ENCODE results near the gene NOL4L.

NOL4L gene

DNA sequence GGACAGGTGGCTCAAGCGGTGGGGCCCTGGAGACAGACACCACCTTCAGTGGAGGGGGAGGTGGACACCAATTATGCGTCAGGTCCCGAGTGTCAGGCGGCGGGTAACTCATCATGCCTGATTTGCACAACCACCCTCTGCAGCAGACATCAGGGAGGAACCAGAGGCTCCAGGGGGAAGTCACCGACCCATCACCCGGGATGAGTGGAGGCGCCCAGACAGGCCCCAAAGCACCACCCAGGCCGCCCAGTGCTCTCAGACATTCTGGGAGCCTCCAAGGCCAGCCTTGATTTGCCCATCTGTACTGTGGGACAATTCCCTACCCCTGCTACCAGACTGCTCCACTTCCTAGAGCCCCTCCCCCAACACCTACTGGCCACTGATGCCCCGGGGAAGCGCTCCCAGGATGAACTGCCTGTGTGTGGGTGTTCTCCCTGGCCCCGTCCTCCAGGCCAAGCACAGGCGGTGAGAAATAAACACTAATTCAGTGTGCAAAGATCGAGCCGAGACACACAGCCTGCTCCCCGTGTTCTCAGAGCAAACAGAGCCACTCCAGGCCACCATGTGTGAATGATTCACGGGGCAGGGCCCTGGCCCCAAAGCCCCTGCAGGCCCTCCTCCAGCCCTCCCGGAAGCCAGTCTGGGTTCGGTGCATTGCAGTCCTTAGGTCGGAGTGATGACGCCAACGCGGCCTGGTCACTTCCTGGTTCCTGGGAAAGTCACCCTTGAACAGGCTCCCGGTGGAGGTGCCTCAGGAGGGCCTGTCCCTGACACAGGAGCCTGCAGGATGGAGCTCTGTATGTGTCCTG, 119.8 kb downstream of the NOL4L start:
- no peak for FAIRE-seq

DNA sequence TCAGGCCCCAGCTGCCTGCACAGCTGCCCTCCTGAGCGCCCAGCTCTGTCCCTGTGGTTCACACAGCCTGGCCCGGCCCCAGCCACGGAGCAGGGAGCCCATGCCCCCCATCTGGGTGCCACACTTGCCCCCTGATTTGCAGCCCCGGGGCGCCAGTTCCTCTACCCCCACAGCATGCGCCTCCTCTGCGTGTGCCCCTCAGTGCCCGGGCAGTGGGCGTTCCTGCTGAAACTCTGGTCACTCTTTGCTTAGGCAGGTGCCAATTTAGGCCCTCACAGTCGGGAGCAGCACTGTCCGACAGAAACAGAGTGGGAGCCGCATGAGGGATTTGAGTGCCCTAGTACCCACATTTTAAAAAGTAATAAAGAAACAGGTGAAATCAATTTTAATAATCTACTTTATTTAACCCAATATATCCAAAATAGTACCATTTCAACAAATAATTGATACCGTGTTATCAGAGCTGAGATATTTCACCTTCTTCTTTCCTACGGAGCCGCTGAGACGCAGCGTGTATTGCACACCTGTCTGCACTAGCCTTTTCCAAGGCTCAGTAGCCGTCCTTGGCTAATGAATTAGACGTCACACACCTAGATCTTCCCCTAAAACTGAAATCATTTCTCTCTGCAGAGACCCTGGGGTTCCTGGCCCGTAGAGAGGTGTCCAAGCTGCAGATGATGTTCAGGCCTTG, 120.6 kb downstream of the NOL4L start:
- peak; percentile 24 for FAIRE-seq

DNA sequence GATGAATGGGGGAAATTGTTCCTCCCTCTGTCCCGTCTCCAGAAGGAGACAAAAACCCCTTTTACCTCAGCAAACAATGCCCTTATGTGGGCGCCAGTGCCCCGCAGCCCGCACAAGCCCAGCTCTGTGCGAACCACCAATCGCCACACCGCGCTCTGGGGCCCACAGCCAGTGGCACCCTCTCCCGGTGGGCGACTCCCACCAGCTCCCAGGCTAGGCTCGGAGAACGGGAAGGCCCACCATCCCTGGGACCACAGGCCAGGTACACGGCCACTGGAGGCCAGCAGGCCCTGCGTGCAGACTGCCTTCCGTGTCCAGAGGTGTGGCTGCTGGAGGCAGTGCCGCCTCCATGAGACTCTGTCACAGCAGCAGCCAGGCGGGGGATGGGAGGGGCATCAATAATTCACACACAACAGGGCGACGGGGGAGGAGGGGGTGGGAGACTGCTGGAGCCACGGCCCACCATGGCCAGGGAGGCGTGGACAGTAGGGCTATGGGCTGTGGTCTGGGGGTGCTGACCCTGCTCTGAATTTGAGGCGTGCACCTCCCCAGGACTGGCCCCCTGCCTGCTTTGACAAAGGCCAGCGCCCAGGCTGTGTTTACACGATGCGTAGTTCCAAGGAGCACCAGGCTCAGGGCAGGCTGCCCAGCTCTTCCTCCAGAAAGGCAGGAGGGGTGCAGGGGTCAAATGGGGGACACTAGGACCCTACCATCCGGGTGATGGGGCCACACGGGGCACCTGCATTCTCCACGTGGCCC, 121.3 kb downstream of the NOL4L start:
- no peak for FAIRE-seq

DNA sequence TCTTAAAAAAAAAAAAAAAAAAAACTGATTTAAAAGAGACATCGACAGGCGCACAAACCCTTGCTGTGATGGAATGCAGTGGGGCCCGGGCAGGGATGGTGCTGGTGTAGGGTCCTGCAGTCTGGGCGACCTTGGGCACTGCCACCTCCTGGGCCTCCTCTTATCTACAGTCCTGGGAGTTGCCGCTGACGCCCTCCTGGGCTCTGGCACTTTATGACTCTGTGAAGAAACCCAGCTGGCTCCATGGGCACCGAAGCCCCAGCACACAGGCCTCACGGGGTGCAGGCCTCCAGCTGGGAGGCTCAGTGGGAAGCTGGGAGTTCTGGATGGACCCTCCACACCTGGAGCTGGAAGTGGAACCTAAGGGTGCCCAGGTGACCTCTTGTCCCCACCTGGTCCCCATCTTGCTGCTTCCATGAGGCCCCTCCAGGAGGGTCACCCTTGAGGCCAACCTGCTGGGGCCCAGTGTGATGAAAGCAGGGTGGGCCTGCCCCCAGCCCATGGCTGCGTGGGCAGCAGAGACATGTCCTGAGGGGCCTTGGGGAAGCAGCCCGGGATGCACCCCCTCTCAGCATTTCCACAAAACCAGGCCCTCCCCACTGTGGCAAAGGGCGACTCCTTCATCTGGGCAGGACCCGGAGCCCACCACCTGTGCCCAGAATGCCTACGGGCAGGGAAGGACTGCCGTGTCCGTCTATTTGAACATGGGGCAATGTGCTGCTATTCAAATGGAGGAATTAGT, 122.1 kb downstream of the NOL4L start:
- no peak for FAIRE-seq

DNA sequence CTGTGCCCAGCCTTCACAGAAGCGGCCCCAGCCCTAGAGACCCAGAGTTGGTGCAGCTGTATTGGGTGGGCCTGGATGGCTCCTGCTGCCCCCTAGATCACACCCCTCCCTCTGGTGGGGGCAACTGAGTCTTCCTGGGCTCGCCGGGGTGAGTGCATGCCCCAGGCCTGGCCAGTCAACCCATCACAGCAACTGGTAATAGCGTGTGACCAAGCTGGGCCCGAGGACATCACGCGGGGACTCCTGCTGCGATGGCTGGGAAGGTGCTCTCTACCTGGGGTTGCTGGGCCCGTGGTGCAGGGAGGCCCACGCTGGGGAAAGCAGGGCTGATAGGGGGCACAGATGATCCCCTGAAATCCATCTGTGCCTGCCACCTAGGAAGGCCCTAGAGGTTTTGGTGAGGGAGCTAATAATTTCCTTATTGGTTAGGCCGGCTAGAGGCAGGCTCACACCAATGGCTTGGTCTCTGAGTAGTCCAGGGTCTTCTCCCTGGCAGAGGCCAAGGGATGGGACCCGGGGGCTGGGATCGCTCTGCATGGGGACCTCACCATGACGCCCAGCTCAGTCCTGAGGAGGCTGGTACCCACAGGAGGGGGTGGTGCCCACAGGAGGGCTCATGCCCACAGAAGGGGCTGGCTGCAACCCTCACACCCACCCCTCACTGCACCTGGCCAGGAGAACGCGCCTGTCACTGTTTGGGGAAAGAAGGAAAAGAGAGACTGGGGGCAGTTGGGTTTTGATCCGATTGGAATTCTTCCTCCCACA, 123.1 kb downstream of the NOL4L start:
- FAIRE-seq: no peak

DNA sequence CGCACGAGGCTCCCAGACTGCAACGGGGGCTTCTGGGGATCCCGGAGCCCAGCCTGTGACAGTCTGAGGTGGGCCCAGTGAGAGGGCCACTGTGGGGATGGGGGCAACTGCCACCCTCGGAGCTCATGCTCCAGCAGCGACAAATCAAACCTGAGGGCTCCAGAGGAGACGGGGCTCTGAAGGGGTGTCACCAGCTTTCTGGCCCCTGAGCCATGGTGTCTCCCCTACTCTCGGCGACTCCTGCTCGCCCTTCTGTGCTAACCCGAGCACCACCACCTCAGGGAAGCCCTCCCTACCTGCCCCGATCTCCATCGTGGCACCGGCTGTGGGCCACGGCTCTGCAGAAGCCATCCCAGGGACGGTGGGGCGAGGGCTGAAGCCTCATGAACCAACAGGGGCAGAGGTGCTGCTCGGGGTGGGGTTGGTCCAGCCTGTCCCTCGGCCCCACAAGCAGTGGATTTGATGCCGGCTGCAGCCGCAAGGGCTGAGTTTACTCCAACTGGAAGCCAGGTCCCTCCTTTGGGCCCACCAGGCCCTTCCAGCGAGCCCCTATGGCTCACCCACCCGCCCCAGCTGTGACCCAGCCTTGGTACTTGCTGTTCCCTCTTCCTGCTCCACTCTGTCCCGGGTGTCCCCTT, 124.3 kb downstream of the NOL4L start:
- FAIRE-seq: no peak

DNA sequence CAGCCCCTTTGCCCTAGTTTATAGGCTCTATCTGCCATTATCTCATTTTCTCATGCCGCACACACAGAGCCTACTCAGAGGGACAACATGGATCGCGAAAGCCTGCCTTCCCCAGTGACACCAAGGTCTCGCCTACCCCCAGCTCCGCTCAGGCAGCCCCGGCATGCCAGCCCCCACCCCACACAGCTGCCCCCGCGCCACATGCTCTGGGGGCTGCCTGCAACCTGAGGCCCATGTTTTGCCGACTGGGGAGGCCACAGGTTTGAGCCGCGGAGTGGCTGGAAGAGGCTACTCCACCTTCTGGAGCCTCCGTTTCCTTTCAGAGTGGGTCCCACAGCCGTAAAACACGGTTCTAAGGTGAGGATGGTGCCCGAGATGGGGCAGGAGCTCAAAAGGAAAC, 124.9 kb downstream of the NOL4L start:
- no peak for FAIRE-seq

DNA sequence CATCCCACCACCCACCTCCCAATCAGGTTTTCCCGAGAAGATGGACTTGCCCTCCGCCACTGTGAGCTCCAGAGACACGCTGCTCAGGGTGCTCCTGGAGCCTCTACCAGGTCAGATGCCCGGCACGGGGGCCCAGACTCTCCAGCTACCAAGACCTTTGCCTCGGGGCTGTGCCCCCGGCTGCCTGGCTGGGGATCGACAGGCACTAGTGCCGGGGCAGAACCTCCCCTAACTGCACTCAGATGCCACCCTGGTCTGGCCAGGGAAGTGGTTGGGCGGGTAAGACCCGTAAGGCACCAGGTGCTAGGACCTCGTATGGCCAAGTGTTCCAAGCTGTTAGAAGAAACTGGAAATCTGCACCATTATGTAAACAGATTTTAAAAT, 126.3 kb downstream of the NOL4L start:
- no peak for FAIRE-seq

DNA sequence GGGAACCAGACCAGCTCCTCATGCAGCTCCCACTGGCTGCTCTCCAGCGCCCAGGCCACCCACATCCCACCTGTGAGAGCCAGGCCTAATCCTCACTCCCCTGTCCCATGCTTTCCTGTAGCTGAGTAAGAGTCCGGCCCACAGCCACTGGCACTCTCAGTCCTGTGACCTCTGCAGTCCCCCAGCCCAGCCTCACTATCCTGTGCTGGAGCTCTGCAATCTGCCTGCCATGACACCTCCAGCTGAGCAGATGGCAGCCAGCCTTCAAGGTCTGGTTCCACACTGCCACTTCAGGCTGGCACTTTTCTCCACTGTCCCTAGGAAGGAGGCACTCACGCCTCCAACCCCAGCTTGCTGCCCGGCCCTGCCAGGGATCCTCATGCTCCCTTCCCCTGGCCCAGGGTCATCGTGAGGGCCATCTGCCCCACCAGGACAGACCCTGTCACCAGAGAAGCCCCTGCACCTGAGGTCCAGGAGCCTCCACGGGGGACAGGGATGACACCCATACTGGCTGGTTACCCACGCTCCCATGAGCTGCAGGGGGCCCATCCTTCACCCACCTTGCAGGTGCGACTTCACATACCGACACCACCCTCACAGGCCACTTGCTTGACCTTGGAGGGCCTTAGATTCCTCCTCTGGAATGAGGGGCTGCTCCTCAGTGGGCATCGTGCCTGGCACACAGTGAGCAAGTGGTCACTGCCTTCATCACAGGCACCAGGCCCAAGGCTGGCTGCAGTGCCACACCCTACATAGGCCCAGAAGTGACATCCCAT, 126.9 kb downstream of the NOL4L start:
- no peak for FAIRE-seq

DNA sequence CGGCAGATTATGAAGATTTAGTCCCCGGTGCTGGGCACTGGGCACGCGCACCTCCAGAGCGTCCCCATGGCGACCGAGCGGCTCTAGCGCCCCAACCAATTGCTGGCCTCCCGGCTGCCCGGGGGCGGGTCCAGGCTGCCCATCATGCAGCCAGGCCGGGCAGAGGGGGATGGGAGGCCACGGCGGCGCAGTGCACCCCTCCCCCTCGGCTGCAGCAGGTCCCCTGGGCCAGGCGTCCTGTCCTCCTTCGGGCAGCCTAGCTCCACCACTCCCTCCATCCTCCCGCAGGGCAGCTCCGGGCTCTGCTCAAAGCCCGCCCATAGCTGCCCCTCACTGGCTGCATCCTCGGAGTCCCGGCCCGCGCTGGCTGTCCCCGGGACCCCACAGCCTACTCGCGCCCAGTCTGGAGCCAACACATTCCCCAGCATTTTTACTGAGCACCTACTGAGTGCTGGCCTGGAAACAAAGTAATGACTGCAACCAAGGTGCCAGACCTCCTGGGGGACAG, 127.6 kb downstream of the NOL4L start:
- no peak for FAIRE-seq

DNA sequence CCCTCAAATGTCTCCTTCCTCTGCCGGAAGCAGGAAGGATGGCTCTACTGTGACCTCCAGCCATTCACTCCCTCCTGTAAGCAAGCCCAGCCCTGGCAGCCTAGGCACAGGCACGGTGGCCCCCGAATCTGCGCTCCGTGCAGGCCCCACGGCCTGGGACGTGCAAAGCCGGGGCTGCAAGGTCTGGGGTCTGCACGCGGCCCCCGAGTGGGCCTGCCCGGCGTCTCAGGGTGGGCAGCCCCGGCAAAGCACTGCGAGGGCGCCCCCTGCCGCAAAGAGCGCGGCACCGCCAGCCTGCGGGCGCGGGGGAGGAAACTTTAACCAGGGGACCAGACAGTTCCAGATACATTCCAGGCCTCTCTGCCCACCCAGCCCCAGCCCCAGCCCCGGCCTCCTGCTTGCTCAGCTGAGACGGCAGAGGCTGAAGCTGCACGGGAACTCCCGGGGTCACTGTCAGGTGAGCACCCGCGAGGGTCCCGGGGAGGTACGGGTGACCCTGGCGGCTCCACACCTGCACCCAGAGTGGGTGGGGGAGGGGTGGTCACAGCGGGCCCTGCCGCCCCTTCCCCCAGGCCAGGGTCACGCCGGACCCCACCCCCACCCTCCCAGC, 128.2 kb downstream of the NOL4L start:
- no peak for FAIRE-seq

DNA sequence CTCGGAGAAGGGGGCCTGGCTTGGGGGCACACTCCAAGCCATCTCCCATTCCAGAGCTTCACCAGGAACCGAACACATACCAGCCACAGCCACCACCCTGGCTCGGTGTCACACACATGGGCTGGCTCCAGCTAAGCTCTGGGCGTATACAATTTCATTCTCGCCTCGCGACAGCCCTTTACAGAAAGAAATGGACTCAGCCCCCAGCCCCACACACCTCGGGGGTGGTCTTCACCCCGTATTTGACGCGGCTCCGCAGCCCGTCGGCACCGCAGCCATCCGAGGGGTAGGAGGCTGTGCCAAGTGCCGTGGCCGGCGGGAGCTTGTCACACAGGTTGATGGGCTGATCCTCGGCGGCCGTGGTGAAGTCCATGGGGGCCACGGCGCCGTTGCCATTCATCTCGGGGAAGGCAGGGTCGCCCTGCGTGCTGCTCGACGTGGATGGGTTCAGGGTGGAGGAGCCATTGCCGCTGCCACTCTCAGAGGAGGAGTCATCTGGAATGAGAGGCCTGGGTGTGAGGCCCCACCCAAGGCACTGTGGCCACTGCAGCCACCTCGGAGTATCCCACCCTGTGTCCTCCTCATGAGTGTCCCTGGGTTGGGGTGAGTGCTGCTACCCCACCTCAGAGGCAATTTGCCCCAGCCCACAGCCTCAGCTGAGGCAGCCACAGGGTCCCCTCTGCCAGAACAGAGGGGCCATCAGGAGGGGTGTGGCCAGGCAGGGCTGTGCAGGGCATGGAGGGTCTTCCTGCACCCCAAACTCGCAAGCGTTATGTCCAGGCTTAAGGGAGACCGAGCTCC, 129.0 kb downstream of the NOL4L start:
- FAIRE-seq: no peak

DNA sequence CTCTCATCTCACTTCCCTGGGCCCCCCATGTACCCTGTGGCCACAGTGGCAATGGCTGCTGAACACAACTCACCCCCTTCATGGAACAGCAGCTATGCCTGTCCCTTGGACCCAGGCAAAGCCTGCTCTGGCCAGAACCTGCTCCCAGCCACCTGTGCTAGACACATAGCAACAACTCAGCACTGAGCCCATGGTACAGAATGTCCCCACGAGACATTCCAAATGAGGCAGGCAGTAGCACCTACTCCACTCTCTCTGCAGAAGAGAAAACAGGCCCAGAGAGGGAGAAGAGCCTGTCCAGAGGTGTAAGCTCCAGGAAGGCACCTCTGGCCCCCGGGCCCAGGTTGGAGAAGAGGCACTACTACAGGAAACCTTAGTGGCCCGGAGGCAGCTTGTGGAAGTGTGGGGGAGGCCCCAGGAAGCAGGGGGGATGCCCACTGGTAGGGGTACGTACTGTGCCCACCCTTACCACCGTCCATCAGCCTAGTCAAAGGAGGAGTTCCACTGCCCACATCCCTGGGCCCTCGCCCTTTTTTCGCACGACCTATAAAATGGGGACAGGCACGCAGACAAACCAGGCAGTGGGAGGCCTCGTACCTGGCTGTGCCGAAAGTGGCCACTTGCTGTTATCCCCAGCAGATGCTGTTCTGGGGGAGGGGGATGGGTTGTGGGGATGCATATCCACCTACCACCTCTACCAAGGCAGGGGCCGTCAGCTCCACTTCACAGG, 129.8 kb downstream of the NOL4L start:
- no peak for FAIRE-seq

DNA sequence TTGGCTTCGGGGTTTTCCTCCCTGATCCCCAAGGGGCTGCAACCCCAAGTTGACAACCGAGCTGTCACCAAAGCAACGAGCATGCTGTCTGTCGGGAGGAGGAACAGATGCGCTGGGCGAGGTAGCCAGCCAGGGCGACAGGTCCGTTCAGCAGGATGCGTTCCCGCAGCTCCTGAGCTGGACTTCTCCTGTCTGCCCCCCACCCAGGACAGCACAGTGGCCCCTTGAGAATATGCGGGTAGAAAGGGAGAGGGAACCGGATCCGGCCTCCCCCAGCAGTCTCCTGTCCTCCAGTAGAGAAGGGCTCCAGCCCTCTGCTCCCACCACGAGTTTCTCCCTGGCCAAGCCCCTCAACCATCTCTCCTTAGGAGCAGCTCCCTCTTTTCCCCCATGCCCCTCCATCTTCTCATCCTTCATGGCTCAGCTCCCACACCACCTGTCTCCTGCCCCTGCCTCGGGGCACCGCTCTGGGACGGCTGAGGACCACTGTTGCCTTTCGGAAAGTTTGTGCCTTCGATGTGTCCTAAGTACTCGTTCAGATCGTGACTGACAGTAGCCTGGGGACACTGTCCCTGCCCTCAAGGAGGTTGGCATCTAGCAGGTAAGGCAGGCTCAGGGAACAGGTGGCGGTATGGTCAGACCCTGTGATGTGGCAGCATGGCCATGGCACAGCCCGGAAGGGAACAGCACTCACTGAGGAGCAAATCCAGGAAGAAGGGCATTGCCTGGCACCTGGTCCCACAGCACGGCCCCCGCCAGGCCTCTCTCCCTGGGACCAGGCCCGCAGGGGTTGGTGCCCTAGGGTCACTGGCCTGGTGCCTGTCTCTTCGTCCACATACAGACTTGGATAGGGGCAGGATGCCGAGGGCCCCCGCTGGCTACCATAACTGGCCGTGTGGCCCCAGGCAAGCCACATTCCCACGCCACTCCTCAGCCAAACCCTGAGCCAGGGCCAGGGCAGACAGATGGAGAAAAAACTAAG, 130.7 kb downstream of the NOL4L start:
- FAIRE-seq: no peak

DNA sequence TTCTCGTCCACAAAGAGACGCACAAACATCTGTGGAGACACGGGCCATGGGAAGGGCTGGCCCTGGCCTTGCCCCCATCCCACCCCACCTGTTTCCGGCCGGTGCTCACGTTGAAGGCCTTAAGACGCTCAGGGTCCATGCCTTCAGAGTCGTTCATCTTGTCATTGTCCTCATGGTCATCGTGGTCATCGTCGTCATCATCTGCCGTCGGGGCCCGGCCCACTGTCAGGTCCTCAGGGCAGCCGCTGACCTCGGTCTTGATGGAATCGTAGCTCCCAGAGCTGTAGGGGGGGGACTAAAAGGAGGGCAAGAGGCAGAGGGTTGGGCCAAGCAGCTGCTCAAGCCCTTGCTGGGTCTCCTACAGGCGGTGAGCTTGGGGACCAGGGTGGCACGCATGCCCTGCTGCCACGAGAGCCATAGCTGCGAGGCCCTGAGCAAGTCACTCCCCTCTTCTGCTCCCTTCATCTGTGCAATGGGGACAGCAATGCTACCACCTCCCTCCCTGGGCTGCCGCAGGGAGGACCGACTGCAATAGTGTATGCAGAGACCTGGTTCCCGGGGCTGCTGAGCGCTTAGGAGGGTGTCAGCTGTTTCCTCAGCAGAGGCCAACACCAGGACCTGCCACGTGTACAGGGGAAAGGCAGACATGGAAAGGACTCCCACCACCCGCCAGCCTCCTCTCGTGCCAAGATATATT, 131.5 kb downstream of the NOL4L start:
- no peak for FAIRE-seq

DNA sequence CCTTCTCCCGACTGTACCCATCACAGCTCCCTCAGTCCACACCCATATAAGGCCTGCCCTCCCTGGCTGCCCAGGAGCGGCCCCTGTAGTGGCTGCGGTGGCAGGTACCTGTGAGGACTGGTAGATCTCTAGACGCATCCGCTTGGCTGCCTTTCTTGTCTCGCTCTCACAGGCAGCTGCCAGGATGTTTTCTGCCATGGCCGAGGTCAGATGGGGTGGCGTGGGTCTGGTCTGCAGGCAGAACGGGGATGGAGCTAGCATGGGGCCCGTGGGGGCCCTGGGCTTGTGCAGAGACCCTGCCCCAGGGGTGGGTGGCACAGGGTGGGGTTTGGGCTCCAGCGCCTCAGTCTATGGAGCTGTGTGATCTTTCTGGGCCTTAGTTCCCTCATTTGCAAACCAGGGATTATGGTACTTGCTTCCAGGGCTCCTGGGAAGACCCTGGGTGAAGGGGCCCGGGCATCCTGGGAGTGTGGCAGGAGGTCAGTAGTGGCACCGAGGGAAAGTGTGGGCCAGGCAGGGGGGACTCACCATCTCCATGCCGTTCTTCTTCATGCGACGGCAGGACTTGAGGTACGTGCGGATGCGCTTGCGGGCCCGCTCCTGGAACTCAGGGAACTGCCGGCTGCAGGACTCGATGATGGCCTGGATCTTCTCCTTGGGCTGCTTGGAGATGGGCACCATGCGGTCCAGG, 132.2 kb downstream of the NOL4L start:
- FAIRE-seq: no peak

Data from islet of Langerhans (tissue), 1 donor.